ENCODE measurements around the gene ACTRT2.

Gene ACTRT2

DNA sequence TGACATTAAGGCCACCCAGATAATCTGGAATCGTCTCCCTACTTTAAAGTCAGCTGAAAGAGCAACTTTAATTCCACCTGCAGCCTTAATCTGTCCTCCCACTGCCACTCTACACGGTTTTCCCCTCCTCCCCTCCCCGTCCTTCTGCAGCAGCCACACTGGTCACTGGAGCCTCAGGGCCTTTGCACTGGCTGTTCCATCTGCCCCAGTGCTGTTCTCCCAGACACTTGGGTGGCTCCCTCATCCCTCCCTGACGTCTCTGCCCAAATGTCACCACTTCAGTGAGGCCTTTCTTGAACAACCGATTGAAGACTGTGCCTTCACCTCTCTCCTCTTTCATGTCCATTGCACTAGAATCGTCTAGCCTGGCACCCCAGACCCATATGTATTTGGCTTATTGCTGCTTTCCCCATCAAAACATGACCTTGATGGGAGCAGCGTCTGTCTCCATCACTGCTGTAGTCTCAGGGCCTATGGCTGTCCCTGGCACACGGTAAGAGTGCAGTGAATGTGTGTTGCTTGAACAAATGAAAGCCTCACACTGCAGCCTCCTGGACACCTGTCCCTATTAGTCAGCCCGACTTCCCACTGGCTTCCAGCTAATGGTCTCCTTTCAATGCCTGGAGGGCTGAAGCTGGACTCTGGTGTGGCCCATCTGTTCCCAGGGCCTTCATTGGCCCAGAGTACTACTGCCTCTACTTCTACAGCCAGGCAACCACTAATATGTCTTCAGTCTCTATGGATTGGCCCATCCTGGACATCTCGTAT is 37.2 kb downstream of the ACTRT2 start:
- DNase-seq: no peak

- no peak for DNase-seq
These were observed 38.9 kb downstream of the ACTRT2 start for GRCh38 chr1:3060127-3060526.

- DNase-seq: no peak
These were observed 39.6 kb downstream of the ACTRT2 start for GRCh38 chr1:3060601-3061551.

GRCh38 chr1:3061566-3061965 is 40.3 kb downstream of the ACTRT2 start:
- DNase-seq: no peak

DNA sequence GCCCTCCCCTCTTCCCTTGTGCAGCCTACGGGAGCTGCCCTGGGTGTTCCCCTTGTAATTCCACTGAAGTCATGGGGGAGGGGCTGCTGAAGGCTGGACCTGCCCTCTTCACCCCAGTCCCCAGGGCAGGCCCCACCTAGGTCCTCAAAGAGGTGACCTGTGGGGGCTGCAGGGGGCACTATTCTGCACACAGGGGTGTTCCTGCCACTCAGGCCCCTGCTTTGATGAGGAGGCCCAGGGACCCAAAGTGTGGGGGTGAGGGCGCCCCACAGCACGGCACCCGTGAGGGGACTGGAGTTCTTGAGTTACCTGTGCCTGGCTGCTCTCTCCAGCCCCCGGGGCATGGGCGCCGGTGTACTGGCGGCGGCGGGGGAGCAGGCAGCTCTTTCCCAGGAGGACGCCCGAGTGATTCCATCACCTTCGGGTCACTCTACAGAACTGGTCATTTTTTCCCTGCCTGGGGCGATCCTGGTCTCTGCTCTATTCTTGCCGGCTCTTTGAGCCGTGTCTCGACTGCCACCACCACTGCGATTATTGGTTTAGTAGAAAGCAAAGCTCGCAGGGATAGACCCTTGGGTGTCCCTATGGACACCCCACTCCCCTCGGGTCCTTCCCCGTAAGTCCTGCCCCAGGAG is 40.8 kb downstream of the ACTRT2 start:
- no peak for DNase-seq

DNA sequence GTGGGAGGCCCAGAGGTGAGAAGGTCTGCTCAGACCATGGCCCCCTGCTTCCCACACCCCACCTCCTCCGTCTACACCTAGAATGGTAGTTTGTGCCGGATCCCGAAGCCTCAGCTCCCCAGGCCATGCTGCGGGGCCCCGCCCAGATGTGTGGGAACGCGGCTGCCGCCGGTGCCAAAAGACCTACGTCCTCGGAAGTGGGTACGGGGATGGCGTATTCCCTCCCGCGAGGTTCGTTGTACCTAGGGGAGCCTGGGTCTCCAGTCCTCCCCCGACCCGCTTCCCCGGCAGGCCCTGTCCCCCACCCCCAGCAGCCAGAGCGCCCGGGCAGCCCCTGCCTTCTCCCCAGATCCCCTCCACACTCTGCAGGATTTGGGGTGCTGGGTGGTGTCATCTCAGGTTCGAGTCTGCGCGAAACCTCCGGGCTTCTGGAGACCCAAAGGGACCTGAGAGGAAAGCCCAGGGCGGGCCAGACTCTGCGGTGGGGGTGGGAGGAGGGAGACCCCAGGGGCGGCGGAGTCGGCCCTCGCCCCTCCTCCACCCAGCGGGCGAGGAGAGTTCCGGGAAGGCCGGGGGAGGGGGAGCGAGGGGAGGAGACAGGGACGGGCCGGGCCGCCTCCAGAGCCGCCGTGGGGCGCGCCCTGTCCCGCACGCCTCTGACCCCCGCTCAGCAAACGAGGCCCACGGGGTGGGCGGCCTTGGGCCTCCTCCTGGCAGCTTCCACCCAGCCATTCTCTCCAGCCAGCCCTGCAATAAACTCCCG is 41.5 kb downstream of the ACTRT2 start:
- no peak for DNase-seq

- no peak for DNase-seq
These were observed 42.4 kb downstream of the ACTRT2 start for GRCh38 chr1:3063379-3064295.

GRCh38 chr1:3064296-3064850 is 43.1 kb downstream of the ACTRT2 start:
- no peak for DNase-seq

DNA sequence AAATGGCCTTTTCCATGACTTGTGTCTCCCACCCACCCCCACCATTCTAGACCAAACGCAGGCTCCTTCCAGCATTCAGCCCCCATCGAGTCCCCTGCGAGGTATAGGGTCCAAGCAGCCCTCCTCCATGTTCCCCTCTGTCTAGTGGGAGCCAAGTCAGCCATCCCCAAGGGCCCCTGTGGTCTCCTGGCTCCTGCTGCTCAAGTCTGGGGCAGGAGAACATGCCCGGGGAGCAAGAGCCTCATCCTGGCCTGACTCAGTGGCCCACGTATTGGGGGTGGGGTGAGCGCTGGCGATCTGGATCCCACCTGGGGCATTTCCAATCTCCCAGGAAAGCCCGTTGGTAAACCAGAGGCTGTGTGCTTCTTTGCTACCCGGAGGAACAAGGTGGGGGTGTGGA is 43.6 kb downstream of the ACTRT2 start:
- DNase-seq: no peak

DNA sequence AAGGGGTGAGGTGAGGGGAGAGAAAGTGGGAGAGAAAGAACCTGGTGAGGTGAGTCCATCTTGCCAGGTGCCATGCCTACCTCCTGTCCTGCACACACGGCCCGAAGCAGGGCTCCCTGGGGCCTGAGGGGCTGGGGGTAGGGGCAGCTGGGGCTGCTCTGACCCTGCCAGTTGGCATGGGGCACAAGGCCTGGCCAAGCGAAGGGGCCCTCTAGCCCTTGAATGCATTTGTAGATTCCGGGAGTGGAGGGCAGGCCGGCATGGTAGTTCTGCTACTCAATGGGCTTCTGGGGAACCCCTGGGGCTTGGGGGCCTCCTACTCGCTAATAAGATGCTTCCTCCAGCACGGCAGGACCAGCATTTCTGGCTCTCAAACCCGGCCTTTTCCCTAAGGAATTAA is 44.1 kb downstream of the ACTRT2 start:
- DNase-seq: no peak

GRCh38 chr1:3065797-3066196 is 44.5 kb downstream of the ACTRT2 start:
- DNase-seq: no peak

GRCh38 chr1:3066250-3066711 is 45.0 kb downstream of the ACTRT2 start:
- no peak for DNase-seq

DNA sequence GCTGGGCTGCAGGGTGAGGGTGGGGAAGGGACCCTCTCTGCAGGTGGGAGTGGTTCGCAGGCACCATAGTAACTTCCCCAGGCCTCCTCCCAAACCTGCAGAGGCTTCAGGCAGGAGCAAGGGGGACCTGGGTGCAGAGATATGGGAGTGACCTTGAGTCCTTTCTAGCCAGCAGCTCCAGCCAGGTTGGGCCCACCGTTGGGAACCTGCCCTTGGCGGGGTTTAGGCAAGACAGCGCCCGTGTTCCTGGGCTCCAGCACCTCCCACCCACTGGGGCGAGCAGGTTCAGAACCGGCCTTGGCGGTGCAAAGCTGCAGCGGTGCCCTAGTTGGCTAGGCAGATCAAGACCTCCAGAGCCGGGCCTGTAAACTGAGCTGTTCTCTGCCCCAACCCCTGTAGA is 45.6 kb downstream of the ACTRT2 start:
- DNase-seq: no peak

- no peak for DNase-seq
These were observed 46.0 kb downstream of the ACTRT2 start for GRCh38 chr1:3067301-3067670.

GRCh38 chr1:3067671-3068563 is 46.6 kb downstream of the ACTRT2 start:
- no peak for DNase-seq

- no peak for DNase-seq
These were observed 47.5 kb downstream of the ACTRT2 start, which contains the start of gene PRDM16 for GRCh38 chr1:3068564-3069431. Gene PRDM16 (plus strand): TSS chr1:3069203. CDS start chr1:3069260, 57 bp downstream.

DNA sequence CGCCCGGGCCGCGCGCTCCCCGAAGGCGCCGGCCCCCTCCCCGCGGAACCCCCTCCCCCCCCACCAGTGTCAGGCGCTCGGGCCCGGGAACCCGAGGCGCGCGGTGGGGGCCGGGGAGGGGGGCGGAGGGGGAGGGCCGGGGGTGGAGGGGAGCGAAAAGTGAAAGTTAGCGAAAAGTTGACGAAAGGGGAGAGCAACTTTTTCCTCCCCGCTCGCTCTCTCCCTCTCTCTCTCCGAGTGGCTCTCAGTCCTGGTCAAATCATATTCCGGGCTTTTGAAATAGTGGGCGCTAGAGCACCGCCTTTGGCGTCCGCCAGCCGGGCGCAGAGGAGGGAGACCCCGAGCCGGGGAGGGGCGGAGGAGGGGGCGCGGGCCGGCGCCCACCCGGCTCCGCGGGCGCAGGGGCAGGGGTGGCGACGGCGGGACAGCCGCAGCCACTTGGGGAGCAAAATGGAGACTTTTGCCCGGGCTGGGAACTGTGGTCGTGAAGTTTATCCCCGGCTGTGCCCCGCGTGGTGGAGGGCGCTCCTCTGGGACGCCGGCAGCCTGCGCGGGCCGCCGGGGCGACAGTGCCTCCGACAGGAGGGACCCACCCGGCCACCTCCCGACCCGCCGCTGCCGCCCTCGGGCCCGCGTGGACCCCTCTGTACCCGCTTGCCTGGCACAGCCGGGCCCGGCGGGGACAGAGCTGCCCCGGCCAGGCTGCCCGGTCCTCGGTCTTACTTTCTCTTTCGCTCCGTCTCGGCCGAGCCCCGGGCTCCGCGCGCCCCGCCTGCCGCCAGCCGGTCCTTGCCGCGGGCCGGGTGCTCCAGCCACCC is 48.4 kb downstream of the ACTRT2 start:
- DNase-seq: no peak

- no peak for DNase-seq
These were observed 49.0 kb downstream of the ACTRT2 start for GRCh38 chr1:3070309-3070643.

Data from activated gamma-delta T cell treated with Interleukin-2 at 50 U/mL for 16 hours (primary cell).